ENCODE data around the gene PRODH2. TPM values are rescaled to one million over a fixed set of nuclear protein-coding genes. Genes with fewer than 3 reads are reported as not detected.

Gene PRODH2
- total RNA-seq, 2 experiments from 2014 or later = not detected

GRCh38 chr19:35753634-35754369 lies 58.8 kb downstream of the PRODH2 start:
- Mint-ChIP-seq H3K27me3 (peaks cover 15% of the 10 kb centered on the region), H3K4me3 (peak overlapping the region; percentile 80), H3K4me1 (ENCODE audit: low read depth) (peaks cover 30% of the 10 kb centered on the region), H3K36me3 (ENCODE audit: low read depth) (peaks cover 34% of the 10 kb centered on the region), H3K9me3 (no peaks in the 10 kb centered on the region), H3K27ac (no peak overlapping the region)
- ChIA-PET CTCF (no interaction called here), POLR2A (no interaction called here)
- DNase-seq (peak in 1 of 14 experiments; percentile 18), ATAC-seq (ENCODE audit: poor library complexity) (no peak)
- Histone ChIP-seq H3K4me3 (ENCODE audit: low read length) (no peak overlapping the region), H3K9me3 (ENCODE audit: control insufficient read depth in 1 of 2, insufficient read depth in 1 of 2, low read length in 2 of 2) (no peaks in the 10 kb centered on the region), H3K36me3 (ENCODE audit: insufficient read depth, low read length) (peaks cover 28% of the 10 kb centered on the region), H3K27ac (ENCODE audit: low read depth in 1 of 2, low read length in 2 of 2) (no peak overlapping the region), H3K27me3 (ENCODE audit: control insufficient read depth in 1 of 2, insufficient read depth in 2 of 2, low read length in 2 of 2) (peaks cover 0 to 2% of the 10 kb centered on the region in 2 experiments), H3K4me1 (ENCODE audit: insufficient read depth, low read length) (peaks cover 48% of the 10 kb centered on the region)
- intact Hi-C loops (cut with DNase I, micrococcal nuclease) = loop anchor here in 1 of 2 experiments (10.0 kb wide), 1 partner anchor 931 kb away; the partner anchor contains the start of gene ZNF567
- no peak for TF ChIP-seq CTCF (IDR thresholded peaks at IDR 0.05)

GRCh38 chr19:35752746-35753350 lies 59.8 kb downstream of the PRODH2 start:
- Mint-ChIP-seq H3K4me3 (no peak overlapping the region), H3K36me3 (ENCODE audit: low read depth) (peaks cover 35% of the 10 kb centered on the region), H3K4me1 (ENCODE audit: low read depth) (peaks cover 32% of the 10 kb centered on the region), H3K27me3 (peaks cover 15% of the 10 kb centered on the region), H3K27ac (no peak overlapping the region), H3K9me3 (no peaks in the 10 kb centered on the region)
- Histone ChIP-seq H3K36me3 (ENCODE audit: insufficient read depth, low read length) (peaks cover 28% of the 10 kb centered on the region), H3K27ac (ENCODE audit: low read depth in 1 of 2, low read length in 2 of 2) (no peak overlapping the region), H3K4me3 (ENCODE audit: low read length) (no peak overlapping the region), H3K9me3 (ENCODE audit: control insufficient read depth in 1 of 2, insufficient read depth in 1 of 2, low read length in 2 of 2) (no peaks in the 10 kb centered on the region), H3K27me3 (ENCODE audit: control insufficient read depth in 1 of 2, insufficient read depth in 2 of 2, low read length in 2 of 2) (peaks cover 0 to 2% of the 10 kb centered on the region in 2 experiments), H3K4me1 (ENCODE audit: insufficient read depth, low read length) (peaks cover 46% of the 10 kb centered on the region)
- ChIA-PET POLR2A (no interaction called here), CTCF (no interaction called here)
- DNase-seq = peak in 1 of 14 experiments; percentile 28
- no peak for TF ChIP-seq CTCF (IDR thresholded peaks at IDR 0.05)
- intact Hi-C loops (cut with DNase I, micrococcal nuclease) = loop anchor here in 1 of 2 experiments (10.0 kb wide), 1 partner anchor 932 kb away; the partner anchor contains the start of gene ZNF567
- no peak for ATAC-seq (ENCODE audit: poor library complexity)

- peaks cover 12% of the 10 kb centered on the region for H3K27me3 Mint-ChIP-seq
- CTCF ChIA-PET = interaction anchor here (1.0 kb wide), 1 partner anchor 36 kb away, joined by 3 read pairs; no protein-coding TSS in a partner anchor
- Histone ChIP-seq H3K27me3 (ENCODE audit: control insufficient read depth in 1 of 2, insufficient read depth in 2 of 2, low read length in 2 of 2) (peaks cover 0 to 2% of the 10 kb centered on the region in 2 experiments), H3K27ac (ENCODE audit: low read depth in 1 of 2, low read length in 2 of 2) (no peak overlapping the region), H3K4me3 (ENCODE audit: low read length) (no peak overlapping the region), H3K36me3 (ENCODE audit: insufficient read depth, low read length) (peaks cover 28% of the 10 kb centered on the region), H3K9me3 (ENCODE audit: control insufficient read depth in 1 of 2, insufficient read depth in 1 of 2, low read length in 2 of 2) (no peaks in the 10 kb centered on the region), H3K4me1 (ENCODE audit: insufficient read depth, low read length) (peaks cover 42% of the 10 kb centered on the region)
- DNase-seq = peak in 1 of 14 experiments; percentile 17
- TF ChIP-seq CTCF (IDR thresholded peaks at IDR 0.05) = no peak
- intact Hi-C loops (cut with DNase I, micrococcal nuclease) = loop anchor here in 1 of 2 experiments (10.0 kb wide), 1 partner anchor 933 kb away; the partner anchor contains the start of gene ZNF567
- POLR2A ChIA-PET = interaction anchor here (0.6 to 1.2 kb wide), 2 partner anchors 32 to 49 kb away, joined by 3 to 5 read pairs; no protein-coding TSS in a partner anchor
- H3K4me1 Mint-ChIP-seq (ENCODE audit: low read depth) = peaks cover 31% of the 10 kb centered on the region
- H3K4me3 Mint-ChIP-seq = peak overlapping the region; percentile 30
- H3K36me3 Mint-ChIP-seq (ENCODE audit: low read depth) = peaks cover 32% of the 10 kb centered on the region
- no peaks in the 10 kb centered on the region for H3K9me3 Mint-ChIP-seq
- H3K27ac Mint-ChIP-seq = no peak overlapping the region
- no peak for ATAC-seq (ENCODE audit: poor library complexity)
Measured at GRCh38 chr19:35751839-35752745, 60.6 kb downstream of the PRODH2 start.
